ENCODE results near the gene INPP5A. TPM values are rescaled to one million over a fixed set of nuclear protein-coding genes. Genes with fewer than 3 reads are reported as not detected.
"Not testable (repeated sequence)": the region's sequence is repeated elsewhere in the genome, so short reads cannot be mapped to it uniquely, and the experiment has no call there.

INPP5A gene
- total RNA-seq, 1 donor = 36.8 TPM

- no peak for DNase-seq (ENCODE audit: low read depth)
- TF ChIP-seq CTCF (IDR thresholded peaks at IDR 0.05; ENCODE audit: insufficient read depth, low read length) = no peak
These were observed 13.7 kb downstream of the INPP5A start for GRCh38 chr10:132551093-132551807.

GRCh38 chr10:132551808-132552130, 14.2 kb downstream of the INPP5A start:
- DNase-seq (ENCODE audit: low read depth) = no peak
- no peak for TF ChIP-seq CTCF (IDR thresholded peaks at IDR 0.05; ENCODE audit: insufficient read depth, low read length)
- H3K4me3 ChIP-seq (ENCODE audit: low read depth, low read length) = no peak overlapping the region

More at GRCh38 chr10:132551093-132551807, 13.7 kb downstream of the INPP5A start:
- no peak overlapping the region for H3K4me3 ChIP-seq (ENCODE audit: low read depth, low read length)

- not testable (repeated sequence) for H3K4me3 ChIP-seq (ENCODE audit: low read depth, low read length); DNase-seq (ENCODE audit: low read depth)
These were observed 15.0 kb downstream of the INPP5A start for GRCh38 chr10:132552635-132553034.

- DNase-seq (ENCODE audit: low read depth); H3K4me3 ChIP-seq (ENCODE audit: low read depth, low read length): not testable (repeated sequence)
These were observed 16.0 kb downstream of the INPP5A start for GRCh38 chr10:132553568-132553967.

- no peak overlapping the region for H3K4me3 ChIP-seq (ENCODE audit: low read depth, low read length)
- no peak for DNase-seq (ENCODE audit: low read depth)
- TF ChIP-seq CTCF (IDR thresholded peaks at IDR 0.05; ENCODE audit: insufficient read depth, low read length) = no peak
These were observed 16.7 kb downstream of the INPP5A start for GRCh38 chr10:132554053-132554990.

GRCh38 chr10:132554991-132555647, 17.5 kb downstream of the INPP5A start:
- no peak overlapping the region for H3K4me3 ChIP-seq (ENCODE audit: low read depth, low read length)
- no peak for TF ChIP-seq CTCF (IDR thresholded peaks at IDR 0.05; ENCODE audit: insufficient read depth, low read length)
- no peak for DNase-seq (ENCODE audit: low read depth)

GRCh38 chr10:132555648-132556575, 18.3 kb downstream of the INPP5A start:
- TF ChIP-seq CTCF (IDR thresholded peaks at IDR 0.05; ENCODE audit: insufficient read depth, low read length) = no peak
- H3K4me3 ChIP-seq (ENCODE audit: low read depth, low read length) = no peak overlapping the region
- no peak for DNase-seq (ENCODE audit: low read depth)

Measured in fibroblast of the aortic adventitia (primary cell).